ENCODE measurements around the gene KCNF1.

GRCh38 chr2:10885094-10885860, 26.5 kb upstream of the KCNF1 start:
- TF ChIP-seq BRCA1 (IDR thresholded peaks at IDR 0.05; ENCODE audit: low read depth, low read length): no peak
- TF ChIP-seq BHLHE40 (IDR thresholded peaks at IDR 0.05; ENCODE audit: borderline replicate concordance in 1 of 2, low read depth in 2 of 2, low read length in 1 of 2): no peak
- TF ChIP-seq CTCF (IDR thresholded peaks at IDR 0.05 in 2 of 3, conservative IDR thresholded peaks at IDR 0.05 in 1 of 3; ENCODE audit: control insufficient read depth in 2 of 3, extremely low read depth in 1 of 3, insufficient read depth in 1 of 3, low read depth in 3 of 3, low read length in 3 of 3): no peak
- TF ChIP-seq FOXM1 (IDR thresholded peaks at IDR 0.05; ENCODE audit: low read depth, low read length): no peak
- TF ChIP-seq EGR1 (IDR thresholded peaks at IDR 0.05; ENCODE audit: borderline replicate concordance in 1 of 2, low read depth in 2 of 2, low read length in 2 of 2): no peak
- no peak for TF ChIP-seq SREBF1 (IDR thresholded peaks at IDR 0.05; ENCODE audit: low read length)
- TF ChIP-seq RFX5 (IDR thresholded peaks at IDR 0.05; ENCODE audit: low read depth, low read length): no peak
